Progenitor cell of endocrine pancreas (in vitro differentiated cells): ENCODE data around the gene SLC2A4. TPM values are rescaled to one million over a fixed set of nuclear protein-coding genes. Genes with fewer than 3 reads are reported as not detected.

Experiments
- DNase-seq: peaks from one replicate; pipeline ENCODE4 v3.0.0; 2021; ENCODE audit warnings: low spot score; ENCODE audit not compliant: unreplicated experiment
- H3K27ac Mint-ChIP-seq: 2 replicates; pipeline ENCODE4 v1.8.0; 2021; ENCODE audit warnings: mild to moderate bottlenecking, moderate library complexity, mixed read lengths
- H3K27me3 Mint-ChIP-seq: 2 replicates; pipeline ENCODE4 v1.8.0; 2021; ENCODE audit warnings: mixed read lengths
- H3K36me3 Mint-ChIP-seq: 2 replicates; pipeline ENCODE4 v1.8.0; 2022; ENCODE audit warnings: mixed read lengths; ENCODE audit not compliant: insufficient read depth
- H3K4me1 Mint-ChIP-seq: 2 replicates; pipeline ENCODE4 v1.8.0; 2021; ENCODE audit warnings: low read depth, mixed read lengths
- H3K4me3 Mint-ChIP-seq: 2 replicates; pipeline ENCODE4 v1.8.0; 2021; ENCODE audit warnings: low read depth, mild to moderate bottlenecking, moderate library complexity, mixed read lengths
- H3K9me3 Mint-ChIP-seq: 2 replicates; pipeline ENCODE4 v1.8.0; 2021; ENCODE audit warnings: low read depth, mixed read lengths
- CTCF ChIP-seq: fragments of 200-600 bp; sonication (generic); IDR thresholded peaks from one replicate; pipeline ENCODE4 v1.5.0; 2021; ENCODE audit warnings: antibody characterized with exemption, mild to moderate bottlenecking; ENCODE audit not compliant: unreplicated experiment
- total RNA-seq: library from RNA; stranded (reverse); gene quantifications from 2 replicates; pipeline ENCODE4 v1.2.1, GENCODE V29; 2021

The SLC2A4 gene
- total RNA-seq, 1 donor from 2014 or later: 1.5 TPM

- no peaks in the 10 kb centered on the region for H3K27me3 Mint-ChIP-seq
- H3K27ac Mint-ChIP-seq: peak overlapping the region; percentile 92
- peaks cover 24% of the 10 kb centered on the region for H3K4me1 Mint-ChIP-seq
- H3K9me3 Mint-ChIP-seq: no peaks in the 10 kb centered on the region
- H3K36me3 Mint-ChIP-seq: peaks cover 24% of the 10 kb centered on the region
- H3K4me3 Mint-ChIP-seq: peak overlapping the region; percentile 93
- TF ChIP-seq CTCF: no peak
- DNase-seq: no peak
These were observed 28.1 kb downstream of the SLC2A4 start for GRCh38 chr17:7309628-7310027.

- Mint-ChIP-seq H3K4me1 (peaks cover 25% of the 10 kb centered on the region), H3K27me3 (no peaks in the 10 kb centered on the region), H3K9me3 (no peaks in the 10 kb centered on the region), H3K4me3 (no peak overlapping the region), H3K27ac (no peak overlapping the region), H3K36me3 (peaks cover 24% of the 10 kb centered on the region)
- no peak for DNase-seq
- TF ChIP-seq CTCF: no peak
These were observed 29.7 kb downstream of the SLC2A4 start for GRCh38 chr17:7311110-7311705.

- TF ChIP-seq CTCF: no peak
- no peaks in the 10 kb centered on the region for H3K27me3 Mint-ChIP-seq
- no peaks in the 10 kb centered on the region for H3K9me3 Mint-ChIP-seq
- no peak for DNase-seq
- peaks cover 27% of the 10 kb centered on the region for H3K36me3 Mint-ChIP-seq
- peak overlapping the region; percentile 79 for H3K27ac Mint-ChIP-seq
- H3K4me3 Mint-ChIP-seq: peak overlapping the region; percentile 14
- peaks cover 25% of the 10 kb centered on the region for H3K4me1 Mint-ChIP-seq
These were observed 31.0 kb downstream of the SLC2A4 start for GRCh38 chr17:7312432-7313087.

- Mint-ChIP-seq H3K4me1 (peaks cover 25% of the 10 kb centered on the region), H3K27me3 (no peaks in the 10 kb centered on the region), H3K36me3 (peaks cover 27% of the 10 kb centered on the region), H3K27ac (peak overlapping the region; percentile 79), H3K4me3 (peak overlapping the region; percentile 80), H3K9me3 (no peaks in the 10 kb centered on the region)
- TF ChIP-seq CTCF: peak; percentile 28
- no peak for DNase-seq
These were observed 31.8 kb downstream of the SLC2A4 start for GRCh38 chr17:7313088-7313889.

- DNase-seq: no peak
- H3K27ac Mint-ChIP-seq: peak overlapping the region; percentile 92
- peaks cover 19% of the 10 kb centered on the region for H3K4me1 Mint-ChIP-seq
- H3K9me3 Mint-ChIP-seq: no peaks in the 10 kb centered on the region
- peaks cover 27% of the 10 kb centered on the region for H3K36me3 Mint-ChIP-seq
- TF ChIP-seq CTCF: no peak
- H3K27me3 Mint-ChIP-seq: no peaks in the 10 kb centered on the region
- peak overlapping the region; percentile 80 for H3K4me3 Mint-ChIP-seq
These were observed 32.6 kb downstream of the SLC2A4 start for GRCh38 chr17:7313890-7314718.
